Fibroblast of pulmonary artery (primary cell): ENCODE results near the gene SLC43A3.

Experiments
- DNase-seq: peaks from one replicate; pipeline ENCODE4 v3.0.0-alpha.2; 2010; ENCODE audit warnings: low read depth
- H3K4me3 ChIP-seq: replicated peaks from 2 replicates; pipeline ENCODE4 v1.5.1; 2011; ENCODE audit warnings: low read depth, mild to moderate bottlenecking, control low read depth, low read length, moderate library complexity
- CTCF ChIP-seq: IDR thresholded peaks from 2 replicates; pipeline ENCODE4 v1.5.1; 2011; ENCODE audit warnings: mild to moderate bottlenecking, control low read depth, low read length, inconsistent platforms; ENCODE audit errors: missing control alignments

The SLC43A3 gene

GRCh38 chr11:57436031-57436430 lies 9.1 kb upstream of the SLC43A3 start:
- H3K4me3 ChIP-seq = no peak overlapping the region
- no peak for DNase-seq
- no peak for TF ChIP-seq CTCF

- no peak overlapping the region for H3K4me3 ChIP-seq
- no peak for TF ChIP-seq CTCF
- DNase-seq = peak; percentile 98
These were observed 8.0 kb upstream of the SLC43A3 start for GRCh38 chr11:57434640-57435546.

- no peak for TF ChIP-seq CTCF
- peak; percentile 86 for DNase-seq
These were observed 5.8 kb upstream of the SLC43A3 start for GRCh38 chr11:57432714-57433163.

GRCh38 chr11:57432149-57432561 lies 5.2 kb upstream of the SLC43A3 start:
- DNase-seq = no peak
- H3K4me3 ChIP-seq = no peak overlapping the region
- no peak for TF ChIP-seq CTCF

More at GRCh38 chr11:57432714-57433163, 5.8 kb upstream of the SLC43A3 start:
- no peak overlapping the region for H3K4me3 ChIP-seq

GRCh38 chr11:57430952-57431351 lies 4.0 kb upstream of the SLC43A3 start:
- no peak overlapping the region for H3K4me3 ChIP-seq
- TF ChIP-seq CTCF = no peak
- DNase-seq = no peak

GRCh38 chr11:57429946-57430345 lies 3.0 kb upstream of the SLC43A3 start:
- no peak for TF ChIP-seq CTCF
- no peak for DNase-seq
- no peak overlapping the region for H3K4me3 ChIP-seq

GRCh38 chr11:57428643-57429042 lies 1.7 kb upstream of the SLC43A3 start:
- TF ChIP-seq CTCF = no peak
- no peak overlapping the region for H3K4me3 ChIP-seq
- DNase-seq = no peak
